RWPE2 (cell line): ENCODE measurements around the gene CAPZB.

ENCODE experiments used
- ATAC-seq: fragments of 200-7000 bp; cut with Tn5 transposase; 3 replicates; pipeline ENCODE4 v1.9.1; 2021; ENCODE audit warnings: low read depth
- DNase-seq: peaks from one replicate; pipeline ENCODE4 v3.0.0-alpha.2; 2020; ENCODE audit warnings: low spot score
- H3K27ac ChIP-seq: fragments of 450-650 bp; 2 replicates; pipeline ENCODE4 v1.5.1; 2017; ENCODE audit warnings: mild to moderate bottlenecking; ENCODE audit not compliant: poor library complexity, severe bottlenecking
- H3K27me3 ChIP-seq: fragments of 250-450 bp; sonication (Bioruptor Pico); 2 replicates; pipeline ENCODE4 v1.5.1; 2021; ENCODE audit warnings: mild to moderate bottlenecking, moderate library complexity; ENCODE audit not compliant: insufficient read depth, poor library complexity, severe bottlenecking
- H3K36me3 ChIP-seq: fragments of 250-450 bp; sonication (Bioruptor Pico); 2 replicates; pipeline ENCODE4 v1.5.1; 2020; ENCODE audit warnings: low read depth, mild to moderate bottlenecking, moderate library complexity
- H3K4me1 ChIP-seq: fragments of 250-450 bp; sonication (Bioruptor Pico); 2 replicates; pipeline ENCODE4 v1.5.1; 2021; ENCODE audit warnings: mild to moderate bottlenecking, moderate library complexity; ENCODE audit not compliant: insufficient read depth, poor library complexity, severe bottlenecking
- H3K4me3 ChIP-seq: fragments of 250-450 bp; sonication (Bioruptor Pico); 2 replicates; pipeline ENCODE4 v1.5.1; 2021; ENCODE audit warnings: mild to moderate bottlenecking, moderate library complexity; ENCODE audit not compliant: severe bottlenecking
- H3K9me3 ChIP-seq: fragments of 250-450 bp; sonication (Bioruptor Pico); 2 replicates; pipeline ENCODE4 v1.5.1; 2021; ENCODE audit warnings: mild to moderate bottlenecking, moderate library complexity; ENCODE audit not compliant: severe bottlenecking
- TF ChIP-seq, protein P1 (sequence below): fragments of 450-650 bp; IDR thresholded peaks from one replicate; pipeline ENCODE4 v1.5.1; 2017; ENCODE audit warnings: mild to moderate bottlenecking, moderate library complexity; ENCODE audit not compliant: poor library complexity, severe bottlenecking

Gene CAPZB

GRCh38 chr1:19332832-19333231 lies 152.5 kb downstream of the CAPZB start:
- H3K9me3 ChIP-seq: no peaks in the 10 kb centered on the region
- no peak for DNase-seq
- TF ChIP-seq, protein P1, sequence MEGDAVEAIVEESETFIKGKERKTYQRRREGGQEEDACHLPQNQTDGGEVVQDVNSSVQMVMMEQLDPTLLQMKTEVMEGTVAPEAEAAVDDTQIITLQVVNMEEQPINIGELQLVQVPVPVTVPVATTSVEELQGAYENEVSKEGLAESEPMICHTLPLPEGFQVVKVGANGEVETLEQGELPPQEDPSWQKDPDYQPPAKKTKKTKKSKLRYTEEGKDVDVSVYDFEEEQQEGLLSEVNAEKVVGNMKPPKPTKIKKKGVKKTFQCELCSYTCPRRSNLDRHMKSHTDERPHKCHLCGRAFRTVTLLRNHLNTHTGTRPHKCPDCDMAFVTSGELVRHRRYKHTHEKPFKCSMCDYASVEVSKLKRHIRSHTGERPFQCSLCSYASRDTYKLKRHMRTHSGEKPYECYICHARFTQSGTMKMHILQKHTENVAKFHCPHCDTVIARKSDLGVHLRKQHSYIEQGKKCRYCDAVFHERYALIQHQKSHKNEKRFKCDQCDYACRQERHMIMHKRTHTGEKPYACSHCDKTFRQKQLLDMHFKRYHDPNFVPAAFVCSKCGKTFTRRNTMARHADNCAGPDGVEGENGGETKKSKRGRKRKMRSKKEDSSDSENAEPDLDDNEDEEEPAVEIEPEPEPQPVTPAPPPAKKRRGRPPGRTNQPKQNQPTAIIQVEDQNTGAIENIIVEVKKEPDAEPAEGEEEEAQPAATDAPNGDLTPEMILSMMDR: no peak
- ATAC-seq: no peak
- H3K36me3 ChIP-seq: no peaks in the 10 kb centered on the region
- H3K4me3 ChIP-seq: no peak overlapping the region
- H3K27me3 ChIP-seq: no peaks in the 10 kb centered on the region
- no peak overlapping the region for H3K27ac ChIP-seq
- H3K4me1 ChIP-seq: no peaks in the 10 kb centered on the region

DNA sequence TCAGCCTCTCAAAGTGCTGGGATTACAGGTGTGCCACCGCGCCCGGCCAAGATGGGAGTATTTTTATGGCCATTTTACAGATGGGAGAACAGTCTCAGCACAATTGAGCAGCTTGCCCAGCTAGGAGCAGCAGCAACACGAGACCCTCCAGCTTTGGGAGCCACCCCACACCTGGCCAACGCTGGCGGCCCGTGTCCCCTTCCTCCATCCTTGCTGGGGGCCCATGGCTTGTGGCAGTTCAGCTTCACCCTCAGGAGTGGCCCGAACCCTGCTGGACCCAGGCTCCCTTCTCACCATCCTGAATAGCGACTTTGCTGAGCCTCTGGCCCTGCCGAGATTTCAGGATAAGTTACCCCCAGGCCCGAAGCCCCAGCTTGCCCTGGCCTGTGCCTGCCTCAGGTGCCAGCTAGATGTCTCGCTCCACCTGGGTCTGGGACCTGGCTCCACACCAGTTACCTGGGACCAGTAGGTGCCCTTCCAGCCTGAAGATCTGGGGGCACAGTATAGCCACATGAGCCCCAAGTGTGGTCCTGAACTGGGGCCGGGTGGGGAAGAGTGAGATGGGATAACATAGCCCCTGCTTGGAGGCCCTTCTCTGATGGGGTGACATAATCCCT lies 154.0 kb downstream of the CAPZB start:
- Histone ChIP-seq H3K27me3 (no peaks in the 10 kb centered on the region), H3K27ac (no peak overlapping the region), H3K36me3 (peaks cover 2% of the 10 kb centered on the region; the same call in 1 of the 2 replicates), H3K4me1 (no peaks in the 10 kb centered on the region), H3K4me3 (no peak overlapping the region), H3K9me3 (no peaks in the 10 kb centered on the region)
- no peak for DNase-seq
- TF ChIP-seq, protein P1: no peak
- ATAC-seq: 0 out of 3 replicates have a peak, but pooled peaks have one; percentile 4

DNA sequence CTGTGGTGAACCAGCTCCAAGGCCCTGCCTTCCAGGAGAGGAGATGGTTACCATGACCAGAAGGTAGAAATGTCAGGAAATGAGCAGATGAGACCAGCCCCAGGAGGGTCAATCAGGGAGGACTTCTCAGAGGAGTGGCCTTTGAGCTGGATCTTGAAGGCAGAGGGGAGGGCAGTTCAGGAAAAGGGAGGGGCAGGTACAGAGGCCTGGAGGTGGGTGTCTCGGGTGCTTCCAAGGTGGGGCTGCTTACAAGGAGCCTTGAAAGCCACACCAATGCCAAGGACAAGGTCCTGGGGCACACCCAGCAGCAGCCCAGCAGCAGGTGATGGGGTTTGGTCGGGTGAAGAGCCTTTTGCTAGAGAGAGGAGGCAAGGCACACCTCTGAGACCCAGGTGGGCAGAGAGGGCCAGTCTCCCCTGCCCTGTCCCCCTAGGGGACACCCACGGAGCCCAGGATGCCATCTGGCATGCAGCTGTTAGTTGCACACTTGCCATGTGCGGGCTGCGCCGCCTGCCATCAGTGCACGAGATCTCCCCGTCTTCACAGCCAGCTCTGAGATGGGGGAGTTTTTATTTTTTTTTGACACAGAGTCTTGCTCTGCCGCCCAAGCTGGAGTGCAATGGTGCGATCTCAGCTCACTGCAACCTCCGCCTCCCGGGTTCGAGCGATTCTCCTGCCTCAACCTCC lies 154.7 kb downstream of the CAPZB start:
- ATAC-seq: no peak

DNA sequence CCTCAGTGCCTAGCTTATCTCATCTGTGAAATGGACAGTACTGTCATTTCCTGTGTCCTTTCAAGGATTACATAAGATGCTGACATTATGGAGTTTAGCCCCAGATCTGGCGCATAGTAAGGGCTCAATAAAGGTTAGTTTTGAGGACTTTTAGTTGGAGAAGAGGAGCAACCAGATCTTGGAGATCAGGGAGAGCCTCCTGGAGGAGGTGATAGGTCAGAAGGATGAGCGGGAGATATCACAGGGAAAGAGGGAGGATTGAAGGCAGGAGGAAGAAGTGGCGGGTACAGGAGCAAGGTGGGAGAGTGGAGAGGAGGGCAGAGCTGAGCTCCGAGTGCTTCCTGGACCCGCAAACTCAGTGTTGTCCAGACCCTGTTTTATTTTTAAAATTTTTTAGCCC lies 155.7 kb downstream of the CAPZB start:
- Histone ChIP-seq H3K4me3 (no peak overlapping the region), H3K27ac (no peak overlapping the region), H3K9me3 (no peaks in the 10 kb centered on the region), H3K36me3 (peaks cover 9% of the 10 kb centered on the region), H3K27me3 (no peaks in the 10 kb centered on the region), H3K4me1 (no peaks in the 10 kb centered on the region)
- ATAC-seq (no peak), DNase-seq (no peak)
- TF ChIP-seq, protein P1: no peak

More for the DNA sequence above, 154.7 kb downstream of the CAPZB start:
- H3K9me3 ChIP-seq: no peaks in the 10 kb centered on the region
- H3K36me3 ChIP-seq: peaks cover 9% of the 10 kb centered on the region
- no peaks in the 10 kb centered on the region for H3K4me1 ChIP-seq
- no peak overlapping the region for H3K27ac ChIP-seq
- DNase-seq: no peak
- no peaks in the 10 kb centered on the region for H3K27me3 ChIP-seq
- H3K4me3 ChIP-seq: no peak overlapping the region
- TF ChIP-seq, protein P1: no peak

GRCh38 chr1:19329188-19329587 lies 156.2 kb downstream of the CAPZB start:
- ATAC-seq (no peak), DNase-seq (no peak)
- peaks cover 9% of the 10 kb centered on the region for H3K36me3 ChIP-seq
- TF ChIP-seq, protein P1: no peak
- no peaks in the 10 kb centered on the region for H3K4me1 ChIP-seq
- no peak overlapping the region for H3K27ac ChIP-seq
- H3K27me3 ChIP-seq: no peaks in the 10 kb centered on the region
- no peak overlapping the region for H3K4me3 ChIP-seq
- H3K9me3 ChIP-seq: no peaks in the 10 kb centered on the region
